Ishikawa (cell line): Measurements from ENCODE around the gene CREBL2.

Experiments used
- CEBPB ChIP-seq: IDR thresholded peaks from 2 replicates; pipeline ENCODE4 v1.6.1; 2012
- CREB1 ChIP-seq: IDR thresholded peaks from 2 replicates; pipeline ENCODE4 v1.6.1; 2012; ENCODE audit warnings: low read depth
- EGR1 ChIP-seq: IDR thresholded peaks from 2 replicates; pipeline ENCODE4 v1.6.1; 2012
- EP300 ChIP-seq: IDR thresholded peaks from 2 replicates; pipeline ENCODE4 v1.6.1; 2012; ENCODE audit warnings: borderline replicate concordance
- FOXM1 ChIP-seq: IDR thresholded peaks from 2 replicates; pipeline ENCODE4 v1.6.1; 2012; ENCODE audit warnings: low read depth, borderline replicate concordance
- NFIC ChIP-seq: IDR thresholded peaks from 2 replicates; pipeline ENCODE4 v1.6.1; 2012
- RAD21 ChIP-seq: IDR thresholded peaks from 2 replicates; pipeline ENCODE4 v1.6.1; 2012; ENCODE audit warnings: low read depth
- TAF1 ChIP-seq: IDR thresholded peaks from 2 replicates; pipeline ENCODE4 v1.6.1; 2012; ENCODE audit warnings: low read depth, mild to moderate bottlenecking
- TCF12 ChIP-seq: IDR thresholded peaks from 2 replicates; pipeline ENCODE4 v1.6.1; 2012; ENCODE audit warnings: low read depth
- TEAD4 ChIP-seq: IDR thresholded peaks from 2 replicates; pipeline ENCODE4 v1.6.1; 2012
- USF1 ChIP-seq: IDR thresholded peaks from 2 replicates; pipeline ENCODE4 v1.6.1; 2012
- YY1 ChIP-seq: IDR thresholded peaks from 2 replicates; pipeline ENCODE4 v1.6.1; 2012; ENCODE audit warnings: low read depth
- ZBTB7A ChIP-seq: IDR thresholded peaks from 2 replicates; pipeline ENCODE4 v1.6.1; 2012; ENCODE audit warnings: low read depth
- TF ChIP-seq, protein P1 (sequence below): IDR thresholded peaks from 2 replicates; pipeline ENCODE4 v1.6.1; 2012
- TF ChIP-seq, protein P2 (sequence below): IDR thresholded peaks from 2 replicates; pipeline ENCODE4 v1.6.1; 2012; ENCODE audit warnings: low read depth, mild to moderate bottlenecking

Gene CREBL2

GRCh38 chr12:12668005-12668404 lies 56.3 kb downstream of the CREBL2 start:
- TF ChIP-seq TCF12 (no peak), EP300 (no peak), EGR1 (no peak), YY1 (no peak), USF1 (no peak), NFIC (no peak), TEAD4 (no peak)
- TF ChIP-seq, protein P1, sequence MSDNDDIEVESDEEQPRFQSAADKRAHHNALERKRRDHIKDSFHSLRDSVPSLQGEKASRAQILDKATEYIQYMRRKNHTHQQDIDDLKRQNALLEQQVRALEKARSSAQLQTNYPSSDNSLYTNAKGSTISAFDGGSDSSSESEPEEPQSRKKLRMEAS = no peak

GRCh38 chr12:12669020-12669419 lies 57.3 kb downstream of the CREBL2 start:
- no peak for TF ChIP-seq YY1
- TF ChIP-seq CREB1 = no peak
- no peak for TF ChIP-seq EGR1
- no peak for TF ChIP-seq CEBPB
- no peak for TF ChIP-seq TAF1

GRCh38 chr12:12671850-12672660 lies 60.4 kb downstream of the CREBL2 start:
- TF ChIP-seq, protein P1 = no peak
- TF ChIP-seq CEBPB (no peak), ZBTB7A (no peak), EGR1 (no peak), TAF1 (no peak), USF1 (no peak), CREB1 (no peak), TEAD4 (no peak), RAD21 (no peak), YY1 (no peak), NFIC (no peak), EP300 (no peak), TCF12 (no peak), FOXM1 (no peak)
- TF ChIP-seq, protein P2, sequence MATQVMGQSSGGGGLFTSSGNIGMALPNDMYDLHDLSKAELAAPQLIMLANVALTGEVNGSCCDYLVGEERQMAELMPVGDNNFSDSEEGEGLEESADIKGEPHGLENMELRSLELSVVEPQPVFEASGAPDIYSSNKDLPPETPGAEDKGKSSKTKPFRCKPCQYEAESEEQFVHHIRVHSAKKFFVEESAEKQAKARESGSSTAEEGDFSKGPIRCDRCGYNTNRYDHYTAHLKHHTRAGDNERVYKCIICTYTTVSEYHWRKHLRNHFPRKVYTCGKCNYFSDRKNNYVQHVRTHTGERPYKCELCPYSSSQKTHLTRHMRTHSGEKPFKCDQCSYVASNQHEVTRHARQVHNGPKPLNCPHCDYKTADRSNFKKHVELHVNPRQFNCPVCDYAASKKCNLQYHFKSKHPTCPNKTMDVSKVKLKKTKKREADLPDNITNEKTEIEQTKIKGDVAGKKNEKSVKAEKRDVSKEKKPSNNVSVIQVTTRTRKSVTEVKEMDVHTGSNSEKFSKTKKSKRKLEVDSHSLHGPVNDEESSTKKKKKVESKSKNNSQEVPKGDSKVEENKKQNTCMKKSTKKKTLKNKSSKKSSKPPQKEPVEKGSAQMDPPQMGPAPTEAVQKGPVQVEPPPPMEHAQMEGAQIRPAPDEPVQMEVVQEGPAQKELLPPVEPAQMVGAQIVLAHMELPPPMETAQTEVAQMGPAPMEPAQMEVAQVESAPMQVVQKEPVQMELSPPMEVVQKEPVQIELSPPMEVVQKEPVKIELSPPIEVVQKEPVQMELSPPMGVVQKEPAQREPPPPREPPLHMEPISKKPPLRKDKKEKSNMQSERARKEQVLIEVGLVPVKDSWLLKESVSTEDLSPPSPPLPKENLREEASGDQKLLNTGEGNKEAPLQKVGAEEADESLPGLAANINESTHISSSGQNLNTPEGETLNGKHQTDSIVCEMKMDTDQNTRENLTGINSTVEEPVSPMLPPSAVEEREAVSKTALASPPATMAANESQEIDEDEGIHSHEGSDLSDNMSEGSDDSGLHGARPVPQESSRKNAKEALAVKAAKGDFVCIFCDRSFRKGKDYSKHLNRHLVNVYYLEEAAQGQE = no peak

GRCh38 chr12:12673296-12673695 lies 61.6 kb downstream of the CREBL2 start:
- TF ChIP-seq NFIC (no peak), CREB1 (no peak), YY1 (no peak), USF1 (no peak), FOXM1 (no peak), EGR1 (no peak), CEBPB (no peak), TEAD4 (no peak), RAD21 (no peak), TCF12 (no peak), ZBTB7A (no peak), EP300 (no peak), TAF1 (no peak)
- TF ChIP-seq, protein P2 = no peak
- TF ChIP-seq, protein P1 = no peak

- TF ChIP-seq TAF1 (0 out of 2 replicates have a peak, but pooled peaks have one; percentile 10), FOXM1 (no peak)
Observed at GRCh38 chr12:12676605-12677004, 64.9 kb downstream of the CREBL2 start.
